ENCODE measurements around the gene PTGDS.

The PTGDS gene

DNA sequence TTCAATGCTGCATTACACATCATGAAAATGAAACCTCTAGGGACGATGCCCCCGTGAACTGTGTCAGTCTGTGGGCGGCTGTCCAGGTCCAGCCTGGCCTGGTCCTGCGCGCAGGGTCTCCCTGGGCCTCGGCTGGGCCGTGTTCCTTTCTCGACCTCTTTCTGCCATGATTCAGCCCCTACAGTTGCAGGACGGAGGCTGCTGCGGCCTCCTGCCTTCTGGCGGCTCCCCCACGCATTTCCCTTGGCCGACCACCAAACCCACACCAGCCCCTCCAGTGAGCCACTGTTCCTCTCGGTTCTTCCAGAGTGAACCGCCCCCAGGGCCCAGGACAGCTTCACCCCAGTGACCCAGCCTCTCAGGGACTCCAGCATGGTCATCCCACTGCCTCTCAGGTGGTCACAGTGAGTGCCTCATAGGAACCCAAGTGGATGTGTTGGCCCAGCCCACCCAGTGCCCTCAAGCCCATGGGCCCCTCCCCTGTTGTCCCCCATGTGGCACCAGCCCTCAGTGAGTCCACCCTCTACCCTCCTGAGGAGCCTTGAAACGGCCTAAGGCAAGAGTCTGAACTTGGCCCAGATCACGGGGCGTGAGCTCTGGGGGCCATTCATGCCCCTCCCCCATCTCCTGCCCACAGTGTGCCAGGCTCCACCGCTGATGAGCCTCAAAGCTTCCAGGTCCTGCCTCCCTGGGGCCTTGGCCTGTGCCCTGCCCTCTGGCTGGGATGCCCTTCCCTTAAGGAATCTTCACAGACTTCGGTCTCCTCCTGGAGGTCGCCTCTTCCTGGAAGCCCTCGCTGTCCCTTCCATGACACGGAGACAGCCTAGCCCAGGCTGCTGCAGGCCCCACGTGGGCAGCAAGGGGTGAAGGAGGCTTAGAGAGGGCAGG lies 29.1 kb downstream of the PTGDS start:
- H3K4me3 ChIP-seq (ENCODE audit: low read depth, low read length) = peak overlapping the region; percentile 9
- no peak overlapping the region for H3K4ac ChIP-seq (ENCODE audit: low read depth, low read length)
- H3K79me2 ChIP-seq (ENCODE audit: control insufficient read depth, insufficient read depth, low read length, poor library complexity) = no peaks in the 10 kb centered on the region
- no peak for DNase-seq
- H3K79me1 ChIP-seq (ENCODE audit: low read length) = no peaks in the 10 kb centered on the region
- no peak overlapping the region for H4K8ac ChIP-seq (ENCODE audit: low read depth, low read length)
- no peak overlapping the region for H2BK12ac ChIP-seq (ENCODE audit: low read length)
- no peak overlapping the region for H4K12ac ChIP-seq (ENCODE audit: low read depth, low read length)
- H3K9me3 ChIP-seq (ENCODE audit: insufficient read depth, low read depth, low read length) = peaks cover 4% of the 10 kb centered on the region
- H3K4me1 ChIP-seq (ENCODE audit: control insufficient read depth in 1 of 2, insufficient read depth in 2 of 2, low read length in 2 of 2) = no peaks in the 10 kb centered on the region
- no peak overlapping the region for H2BK5ac ChIP-seq (ENCODE audit: low read depth, low read length, poor library complexity)
- H2AFZ ChIP-seq (ENCODE audit: insufficient read depth, low read length, poor library complexity) = no peak overlapping the region
- H2AK5ac ChIP-seq (ENCODE audit: low read length) = no peak overlapping the region
- H3K27me3 ChIP-seq (ENCODE audit: insufficient read depth, low read length) = no peaks in the 10 kb centered on the region
- no peak overlapping the region for H4K91ac ChIP-seq (ENCODE audit: low read depth, low read length)
- no CpG with 5 or more reads among the region's 24 CpGs for WGBS (ENCODE audit: extremely low coverage, insufficient coverage, insufficient read length)
- no peak overlapping the region for H3K9ac ChIP-seq (ENCODE audit: low read length)
- H3K14ac ChIP-seq (ENCODE audit: low read length) = no peak overlapping the region
- no peak overlapping the region for H3K18ac ChIP-seq (ENCODE audit: low read length)
- no peak overlapping the region for H3K27ac ChIP-seq (ENCODE audit: low read depth, low read length)
- no peak overlapping the region for H3K23ac ChIP-seq (ENCODE audit: low read length)
- H3K4me2 ChIP-seq (ENCODE audit: low read length) = no peak overlapping the region
- no peaks in the 10 kb centered on the region for H3K36me3 ChIP-seq (ENCODE audit: control insufficient read depth in 1 of 2, insufficient read depth in 2 of 2, low read length in 2 of 2)
- no peak overlapping the region for H2BK120ac ChIP-seq (ENCODE audit: insufficient read depth, low read length, poor library complexity)

DNA sequence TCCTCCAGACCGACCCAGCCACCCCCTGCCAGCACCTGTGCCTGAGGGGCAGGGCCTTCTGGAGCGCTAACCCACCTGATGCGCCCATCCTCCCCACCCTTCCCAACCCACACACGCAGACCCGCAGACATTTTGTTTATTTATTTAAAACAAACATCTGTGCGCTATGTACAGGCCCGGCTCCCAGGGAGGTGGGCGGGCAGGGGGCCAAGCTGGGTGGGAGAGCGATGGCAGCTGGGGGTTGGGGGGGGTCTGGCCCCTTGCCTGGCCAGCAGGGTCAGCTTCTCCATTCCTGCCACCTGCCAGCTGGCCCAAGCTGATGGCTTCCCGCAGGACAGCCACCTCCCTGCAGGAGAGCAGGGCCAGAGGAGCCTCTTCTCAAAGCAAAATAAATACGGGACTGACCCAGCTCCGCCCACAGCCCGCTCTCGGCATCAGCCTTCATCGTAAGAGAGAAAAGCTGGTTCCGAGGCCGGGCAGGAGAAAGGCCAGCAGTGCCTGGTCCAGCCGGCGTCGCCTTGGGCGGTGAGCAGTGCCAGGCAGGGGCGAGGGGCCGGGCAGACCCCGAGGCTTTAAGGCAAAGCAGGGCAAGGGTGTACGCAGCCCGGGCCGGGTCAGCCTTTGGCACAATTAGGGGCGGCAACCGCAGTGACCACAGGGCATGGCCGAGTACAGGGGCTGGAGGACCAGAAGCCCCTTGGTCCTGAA lies 30.0 kb downstream of the PTGDS start:
- no peak overlapping the region for H3K4me3 ChIP-seq (ENCODE audit: low read depth, low read length)
- no peak overlapping the region for H2BK120ac ChIP-seq (ENCODE audit: insufficient read depth, low read length, poor library complexity)
- H4K12ac ChIP-seq (ENCODE audit: low read depth, low read length) = no peak overlapping the region
- H4K8ac ChIP-seq (ENCODE audit: low read depth, low read length) = no peak overlapping the region
- H3K23ac ChIP-seq (ENCODE audit: low read length) = no peak overlapping the region
- no peaks in the 10 kb centered on the region for H3K36me3 ChIP-seq (ENCODE audit: control insufficient read depth in 1 of 2, insufficient read depth in 2 of 2, low read length in 2 of 2)
- H2BK5ac ChIP-seq (ENCODE audit: low read depth, low read length, poor library complexity) = no peak overlapping the region
- no peak overlapping the region for H4K91ac ChIP-seq (ENCODE audit: low read depth, low read length)
- H3K9ac ChIP-seq (ENCODE audit: low read length) = no peak overlapping the region
- H3K4me1 ChIP-seq (ENCODE audit: control insufficient read depth in 1 of 2, insufficient read depth in 2 of 2, low read length in 2 of 2) = no peaks in the 10 kb centered on the region
- H2AK5ac ChIP-seq (ENCODE audit: low read length) = no peak overlapping the region
- no peak overlapping the region for H3K27ac ChIP-seq (ENCODE audit: low read depth, low read length)
- H3K79me2 ChIP-seq (ENCODE audit: control insufficient read depth, insufficient read depth, low read length, poor library complexity) = no peaks in the 10 kb centered on the region
- H3K18ac ChIP-seq (ENCODE audit: low read length) = no peak overlapping the region
- no peak overlapping the region for H3K14ac ChIP-seq (ENCODE audit: low read length)
- no peak overlapping the region for H3K4ac ChIP-seq (ENCODE audit: low read depth, low read length)
- no peak overlapping the region for H3K4me2 ChIP-seq (ENCODE audit: low read length)
- no peak overlapping the region for H2BK12ac ChIP-seq (ENCODE audit: low read length)
- WGBS (ENCODE audit: extremely low coverage, insufficient coverage, insufficient read length) = 100% methylated on average over 2 of the region's 30 CpGs
- peaks cover 4% of the 10 kb centered on the region for H3K9me3 ChIP-seq (ENCODE audit: insufficient read depth, low read depth, low read length)
- H3K79me1 ChIP-seq (ENCODE audit: low read length) = no peaks in the 10 kb centered on the region
- no peak for DNase-seq
- no peaks in the 10 kb centered on the region for H3K27me3 ChIP-seq (ENCODE audit: insufficient read depth, low read length)
- H2AFZ ChIP-seq (ENCODE audit: insufficient read depth, low read length, poor library complexity) = no peak overlapping the region

DNA sequence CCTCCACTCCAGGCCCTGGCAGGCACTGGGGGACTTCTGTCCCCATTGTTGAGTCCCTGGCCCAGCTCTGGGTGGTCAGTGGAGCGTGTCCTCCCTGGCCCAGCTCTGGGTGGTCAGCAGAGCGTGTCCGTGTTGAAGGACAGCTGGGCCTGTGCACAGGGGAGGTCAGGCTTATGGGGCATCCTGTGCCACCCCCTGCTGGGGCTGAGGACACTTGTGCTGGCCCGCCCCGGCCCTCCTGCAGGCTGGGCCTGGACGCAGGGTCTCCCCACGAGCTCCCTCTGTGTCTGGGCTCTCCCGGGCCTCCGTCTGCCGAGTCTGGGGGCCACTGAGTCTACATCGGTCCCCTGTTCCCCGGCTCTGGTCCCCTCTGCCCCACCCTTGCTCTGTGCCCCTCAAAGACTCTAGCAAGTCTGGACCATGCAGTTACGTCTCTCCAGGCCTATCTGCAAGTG lies 30.5 kb downstream of the PTGDS start:
- Histone ChIP-seq H4K12ac (ENCODE audit: low read depth, low read length) (no peak overlapping the region), H3K9me3 (ENCODE audit: insufficient read depth, low read depth, low read length) (peaks cover 7% of the 10 kb centered on the region), H3K23ac (ENCODE audit: low read length) (no peak overlapping the region), H3K4ac (ENCODE audit: low read depth, low read length) (no peak overlapping the region), H3K36me3 (ENCODE audit: control insufficient read depth in 1 of 2, insufficient read depth in 2 of 2, low read length in 2 of 2) (no peaks in the 10 kb centered on the region), H3K9ac (ENCODE audit: low read length) (no peak overlapping the region), H3K4me3 (ENCODE audit: low read depth, low read length) (no peak overlapping the region), H2BK5ac (ENCODE audit: low read depth, low read length, poor library complexity) (no peak overlapping the region), H3K27me3 (ENCODE audit: insufficient read depth, low read length) (no peaks in the 10 kb centered on the region), H3K79me2 (ENCODE audit: control insufficient read depth, insufficient read depth, low read length, poor library complexity) (no peaks in the 10 kb centered on the region), H3K18ac (ENCODE audit: low read length) (no peak overlapping the region), H2BK12ac (ENCODE audit: low read length) (no peak overlapping the region), H4K91ac (ENCODE audit: low read depth, low read length) (no peak overlapping the region), H2BK120ac (ENCODE audit: insufficient read depth, low read length, poor library complexity) (no peak overlapping the region), H3K4me1 (ENCODE audit: control insufficient read depth in 1 of 2, insufficient read depth in 2 of 2, low read length in 2 of 2) (no peaks in the 10 kb centered on the region), H4K8ac (ENCODE audit: low read depth, low read length) (no peak overlapping the region), H3K79me1 (ENCODE audit: low read length) (no peaks in the 10 kb centered on the region), H3K4me2 (ENCODE audit: low read length) (no peak overlapping the region), H2AK5ac (ENCODE audit: low read length) (no peak overlapping the region), H2AFZ (ENCODE audit: insufficient read depth, low read length, poor library complexity) (no peak overlapping the region), H3K14ac (ENCODE audit: low read length) (no peak overlapping the region), H3K27ac (ENCODE audit: low read depth, low read length) (no peak overlapping the region)
- DNase-seq = no peak
- no CpG with 5 or more reads among the region's 13 CpGs for WGBS (ENCODE audit: extremely low coverage, insufficient coverage, insufficient read length)

DNA sequence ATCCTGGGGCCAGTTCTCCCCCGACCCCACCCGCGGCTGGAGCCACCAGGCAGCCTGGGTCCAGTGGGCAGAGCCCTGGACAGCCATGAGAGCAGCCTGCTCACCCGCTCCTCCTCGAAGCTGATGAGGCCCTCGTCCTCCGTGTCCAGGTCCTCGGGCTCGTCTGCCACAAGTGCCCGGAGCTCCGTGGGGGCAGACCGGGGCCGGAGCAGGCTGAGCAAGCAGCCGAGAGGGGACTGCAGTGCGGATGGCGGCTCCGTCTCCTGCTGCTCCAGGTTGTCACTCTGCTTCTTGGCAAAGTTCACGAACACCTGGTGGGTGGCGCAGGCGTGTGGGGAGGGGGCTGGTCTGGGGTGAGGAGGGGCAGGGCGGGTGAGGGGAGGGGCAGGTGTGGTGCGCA lies 31.0 kb downstream of the PTGDS start:
- no peak overlapping the region for H3K27ac ChIP-seq (ENCODE audit: low read depth, low read length)
- no peak overlapping the region for H2BK5ac ChIP-seq (ENCODE audit: low read depth, low read length, poor library complexity)
- no peaks in the 10 kb centered on the region for H3K4me1 ChIP-seq (ENCODE audit: control insufficient read depth in 1 of 2, insufficient read depth in 2 of 2, low read length in 2 of 2)
- WGBS (ENCODE audit: extremely low coverage, insufficient coverage, insufficient read length) = no CpG with 5 or more reads among the region's 22 CpGs
- no peak overlapping the region for H2BK12ac ChIP-seq (ENCODE audit: low read length)
- no peaks in the 10 kb centered on the region for H3K79me1 ChIP-seq (ENCODE audit: low read length)
- H4K91ac ChIP-seq (ENCODE audit: low read depth, low read length) = no peak overlapping the region
- no peak overlapping the region for H3K4me3 ChIP-seq (ENCODE audit: low read depth, low read length)
- H2AFZ ChIP-seq (ENCODE audit: insufficient read depth, low read length, poor library complexity) = no peak overlapping the region
- no peak overlapping the region for H3K14ac ChIP-seq (ENCODE audit: low read length)
- peaks cover 7% of the 10 kb centered on the region for H3K9me3 ChIP-seq (ENCODE audit: insufficient read depth, low read depth, low read length)
- no peak overlapping the region for H3K4ac ChIP-seq (ENCODE audit: low read depth, low read length)
- H2AK5ac ChIP-seq (ENCODE audit: low read length) = no peak overlapping the region
- no peak overlapping the region for H3K18ac ChIP-seq (ENCODE audit: low read length)
- no peak overlapping the region for H4K12ac ChIP-seq (ENCODE audit: low read depth, low read length)
- H3K4me2 ChIP-seq (ENCODE audit: low read length) = no peak overlapping the region
- no peaks in the 10 kb centered on the region for H3K36me3 ChIP-seq (ENCODE audit: control insufficient read depth in 1 of 2, insufficient read depth in 2 of 2, low read length in 2 of 2)
- no peak overlapping the region for H4K8ac ChIP-seq (ENCODE audit: low read depth, low read length)
- H2BK120ac ChIP-seq (ENCODE audit: insufficient read depth, low read length, poor library complexity) = no peak overlapping the region
- H3K79me2 ChIP-seq (ENCODE audit: control insufficient read depth, insufficient read depth, low read length, poor library complexity) = no peaks in the 10 kb centered on the region
- no peak for DNase-seq
- H3K9ac ChIP-seq (ENCODE audit: low read length) = no peak overlapping the region
- H3K23ac ChIP-seq (ENCODE audit: low read length) = no peak overlapping the region
- H3K27me3 ChIP-seq (ENCODE audit: insufficient read depth, low read length) = no peaks in the 10 kb centered on the region
